HepG2 (cell line): Measurements from ENCODE around the gene ADAMTS2. TPM values are rescaled to one million over a fixed set of nuclear protein-coding genes. Genes with fewer than 3 reads are reported as not detected.

Source experiments
- ATAC-seq: fragments of 200-7000 bp; cut with Tn5 transposase; 3 replicates; pipeline ENCODE4 v1.9.1; 2020; ENCODE audit warnings: mild to moderate bottlenecking, moderate library complexity
- BruUV-seq: library from RNA; stranded (reverse); fragments of 400-500 nt; replicated peaks from 2 replicates; lab custom pipeline; 2021; lab: Mats Ljungman, UMichigan
- CTCF ChIA-PET: fragments of 300-600 bp; formaldehyde crosslinking; extraction: SDS; loops from one replicate; lab custom pipeline; 2021; ENCODE audit warnings: low total read pairs, inconsistent platforms, low intra/inter-chr PET ratio; lab: Yijun Ruan, JAX
- POLR2A ChIA-PET: fragments of 350-600 bp; sonication (Branson Sonifier 250); formaldehyde crosslinking; loops from one replicate; lab custom pipeline; 2020; ENCODE audit warnings: antibody characterized with exemption, inconsistent platforms; lab: Yijun Ruan, JAX
- DNase-seq: peaks from one replicate; pipeline ENCODE4 v3.0.0-alpha.2; 2015; ENCODE audit warnings: low spot score
- FAIRE-seq: peaks from 3 replicates; lab custom pipeline; 2011; peaks lifted over from hg19 to GRCh38; lab: Jason Lieb, UNC
- H2AFZ ChIP-seq: one replicate; pipeline ENCODE4 v1.6.1; 2011; ENCODE audit warnings: low read length, inconsistent platforms
- H3K27ac ChIP-seq: fragments of 300-600 bp; 3 replicates; pipeline ENCODE4 v1.8.0; 2011; ENCODE audit warnings: mixed run types, mild to moderate bottlenecking, mixed read lengths, low read length, inconsistent platforms; ENCODE audit not compliant: insufficient read depth; ENCODE audit errors: extremely low read length
- H3K27me3 ChIP-seq, 2 experiments: fragments of 200-600 bp in 1 of 2; 2 replicates in 1 of 2; 3 replicates in 1 of 2; pipeline versions ENCODE4 v1.6.0 to v1.8.0; 2011; ENCODE audit warnings: low read length in 2 of 2, mild to moderate bottlenecking in 2 of 2, moderate library complexity in 2 of 2, inconsistent platforms in 1 of 2; ENCODE audit not compliant: insufficient read depth in 2 of 2, control insufficient read depth in 1 of 2
- H3K36me3 ChIP-seq, 2 experiments: fragments of 200-600 bp in 1 of 2; replicated peaks in 1 of 2; 2 replicates in 1 of 2; 3 replicates in 1 of 2; pipeline versions ENCODE4 v1.5.1 to v1.8.0; 2011; ENCODE audit warnings: low read length in 2 of 2, inconsistent platforms in 1 of 2; ENCODE audit not compliant: insufficient read depth in 2 of 2, control insufficient read depth in 1 of 2
- H3K4me1 ChIP-seq: 2 replicates; pipeline ENCODE4 v1.5.1; 2012; ENCODE audit warnings: low read length, inconsistent platforms; ENCODE audit not compliant: insufficient read depth
- H3K4me2 ChIP-seq: 2 replicates; pipeline ENCODE4 v1.6.0; 2011; ENCODE audit warnings: low read depth, low read length, inconsistent platforms
- H3K4me3 ChIP-seq, 3 experiments: fragments of 200-600 bp in 1 of 3; sonication (generic), shearing (Covaris generic) in 1 of 3; replicated peaks in 1 of 3; 2 replicates each; pipeline ENCODE4 v1.5.1; 2011 to 2016; ENCODE audit warnings: low read length in 3 of 3, inconsistent platforms in 2 of 3, low read depth in 2 of 3, mild to moderate bottlenecking in 2 of 3, control low read depth in 1 of 3, mixed read lengths in 1 of 3; ENCODE audit not compliant: insufficient read depth in 1 of 3
- H3K79me2 ChIP-seq: one replicate; pipeline ENCODE4 v1.6.1; 2011; ENCODE audit warnings: low read length, inconsistent platforms; ENCODE audit not compliant: insufficient read depth
- H3K9ac ChIP-seq: 2 replicates; pipeline ENCODE4 v1.6.0; 2011; ENCODE audit warnings: mild to moderate bottlenecking, low read depth, low read length, inconsistent platforms; ENCODE audit not compliant: insufficient read depth
- H3K9me3 ChIP-seq: 2 replicates; pipeline ENCODE4 v1.5.1; 2012; ENCODE audit warnings: mild to moderate bottlenecking, low read length
- H4K20me1 ChIP-seq: 2 replicates; pipeline ENCODE4 v1.6.0; 2011; ENCODE audit warnings: inconsistent platforms, mild to moderate bottlenecking, low read length, moderate library complexity; ENCODE audit not compliant: insufficient read depth
- GABPA ChIP-seq, 2 experiments: IDR thresholded peaks; 2 replicates each; pipeline ENCODE4 v1.6.1; 2011 to 2016; ENCODE audit warnings: low read depth in 2 of 2, low read length in 1 of 2, missing biosample characterization in 1 of 2, missing genetic modification characterization in 1 of 2
- SP4 ChIP-seq: sonication (generic); formaldehyde crosslinking; IDR thresholded peaks from 2 replicates; pipeline ENCODE4 v1.8.1; 2023; ENCODE audit warnings: mild to moderate bottlenecking, missing genetic modification reagents
- ZNF329 ChIP-seq: sonication (generic); formaldehyde crosslinking; IDR thresholded peaks from 2 replicates; pipeline ENCODE4 v1.9.0; 2021; ENCODE audit warnings: low read depth, mild to moderate bottlenecking, missing genetic modification reagents
- ZNF839 ChIP-seq: sonication (generic); formaldehyde crosslinking; IDR thresholded peaks from 2 replicates; pipeline ENCODE4 v1.4.0; 2020; ENCODE audit warnings: missing genetic modification reagents, mild to moderate bottlenecking, borderline replicate concordance
- WGBS: methylation state at CpG from one replicate; pipeline ENCODE4 v1.1.6; 2017; ENCODE audit warnings: low lambda C conversion rate; 5-methylcytosine and 5-hydroxymethylcytosine counted together
- in situ Hi-C: cut with HindIII; loops from 2 replicates; pipeline ENCODE4 v1.10.0; 2017; ENCODE audit warnings: low pct_unique_long_range_greater_than_20kb; ENCODE audit not compliant: extremely low pct_ligation_motif_present
- intact Hi-C: fragments of 100-400 bp; cut with micrococcal nuclease; formaldehyde crosslinking; loops from one replicate; pipeline ENCODE4 v1.10.0; 2022; ENCODE audit not compliant: unreplicated experiment
- polyA plus RNA-seq, 8 experiments: library from polyadenylated mRNA; depleted of rRNA in 3 of 8; stranded (reverse) in 7 of 8; unstranded in 1 of 8; fragments of >200 nt; fragmentation: Illumina TruSeq in 4 of 8; extraction: Trizol in 4 of 8; gene quantifications; 2 replicates each; pipeline versions ENCODE4 v1.2.1 to v1.2.3, GENCODE V29; 2011 to 2016; ENCODE audit warnings: low read depth in 4 of 8, missing spikeins in 1 of 8, mixed read lengths in 1 of 8; ENCODE audit not compliant: insufficient read depth in 1 of 8
- total RNA-seq, 5 experiments: library from RNA; depleted of rRNA; stranded (reverse); fragments of >200 nt; fragmentation: Illumina TruSeq; extraction: Trizol; gene quantifications; 2 replicates each; pipeline ENCODE4 v1.2.3, GENCODE V29; 2016; ENCODE audit warnings: low read depth in 1 of 5
- TF ChIP-seq, protein P1 (sequence below): sonication (generic); formaldehyde crosslinking; IDR thresholded peaks from 2 replicates; pipeline ENCODE4 v1.4.0; 2020; ENCODE audit warnings: low read depth, missing genetic modification reagents
- TF ChIP-seq, protein P2 (sequence below): sonication (generic); formaldehyde crosslinking; conservative IDR thresholded peaks from 2 replicates; pipeline ENCODE4 v1.4.0; 2020; ENCODE audit warnings: missing genetic modification reagents
- TF ChIP-seq, protein P3 (sequence below): sonication (generic); formaldehyde crosslinking; IDR thresholded peaks from 2 replicates; pipeline ENCODE4 v1.4.0; 2020; ENCODE audit warnings: missing genetic modification reagents, low read depth, mild to moderate bottlenecking, borderline replicate concordance

The ADAMTS2 gene
- total and polyA plus RNA-seq, 2 of the 13 experiments (the other 11 are each of a cell fraction or from before 2014, with no cell fraction given) = 0.24 to 3.5 TPM

DNA sequence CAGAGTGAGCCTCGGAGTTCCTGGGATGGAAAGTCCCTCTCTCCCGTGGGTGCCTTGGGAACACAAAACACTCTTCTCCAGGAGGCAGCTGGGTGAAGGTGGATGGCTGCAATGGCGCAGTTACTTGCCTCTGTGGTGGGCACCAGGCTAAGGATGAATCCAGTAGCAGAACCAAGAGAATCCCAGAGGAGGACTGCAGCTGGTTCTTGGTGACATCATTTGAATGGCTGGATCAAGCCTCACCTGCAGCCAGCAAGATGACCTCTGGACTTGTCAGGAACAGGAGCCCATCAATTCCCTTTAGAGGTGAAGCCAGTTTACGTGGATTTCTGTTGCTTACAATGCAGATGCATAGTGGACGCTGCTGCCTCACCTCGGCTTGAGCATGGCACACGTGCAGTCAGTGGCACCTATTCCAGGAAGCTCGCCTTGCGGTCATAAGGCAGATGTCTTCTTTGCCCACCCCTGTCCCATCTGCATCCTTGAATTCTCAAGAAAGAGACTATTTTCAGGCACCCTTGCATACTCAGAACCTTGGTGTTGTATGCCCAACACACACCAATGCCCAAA lies 34.1 kb upstream of the ADAMTS2 start:
- no TSS peak for BruUV-seq
- Histone ChIP-seq H3K79me2 (no peaks in the 10 kb centered on the region), H3K27me3 (peaks cover 3 to 36% of the 10 kb centered on the region in 2 experiments; a peak in 4 of 5 replicates), H2AFZ (no peak overlapping the region), H3K4me3 (no peak overlapping the region), H3K4me2 (no peak overlapping the region), H3K4me1 (no peaks in the 10 kb centered on the region), H3K27ac (no peak overlapping the region), H3K9me3 (no peaks in the 10 kb centered on the region), H4K20me1 (no peaks in the 10 kb centered on the region), H3K9ac (no peak overlapping the region), H3K36me3 (no peaks in the 10 kb centered on the region)
- no peak for FAIRE-seq
- ChIA-PET CTCF (no interaction called here), POLR2A (no interaction called here)
- TF ChIP-seq ZNF329 (CRISPR knock-in tag) (peak; percentile 86; the same call in 1 of the 2 replicates), ZNF839 (CRISPR knock-in tag) (no peak)
- 3% methylated on average over 5 of the region's 9 CpGs for WGBS
- no peak for DNase-seq
- intact Hi-C loops (no loop called here), in situ Hi-C loops (no loop called here)
- ATAC-seq = no peak

DNA sequence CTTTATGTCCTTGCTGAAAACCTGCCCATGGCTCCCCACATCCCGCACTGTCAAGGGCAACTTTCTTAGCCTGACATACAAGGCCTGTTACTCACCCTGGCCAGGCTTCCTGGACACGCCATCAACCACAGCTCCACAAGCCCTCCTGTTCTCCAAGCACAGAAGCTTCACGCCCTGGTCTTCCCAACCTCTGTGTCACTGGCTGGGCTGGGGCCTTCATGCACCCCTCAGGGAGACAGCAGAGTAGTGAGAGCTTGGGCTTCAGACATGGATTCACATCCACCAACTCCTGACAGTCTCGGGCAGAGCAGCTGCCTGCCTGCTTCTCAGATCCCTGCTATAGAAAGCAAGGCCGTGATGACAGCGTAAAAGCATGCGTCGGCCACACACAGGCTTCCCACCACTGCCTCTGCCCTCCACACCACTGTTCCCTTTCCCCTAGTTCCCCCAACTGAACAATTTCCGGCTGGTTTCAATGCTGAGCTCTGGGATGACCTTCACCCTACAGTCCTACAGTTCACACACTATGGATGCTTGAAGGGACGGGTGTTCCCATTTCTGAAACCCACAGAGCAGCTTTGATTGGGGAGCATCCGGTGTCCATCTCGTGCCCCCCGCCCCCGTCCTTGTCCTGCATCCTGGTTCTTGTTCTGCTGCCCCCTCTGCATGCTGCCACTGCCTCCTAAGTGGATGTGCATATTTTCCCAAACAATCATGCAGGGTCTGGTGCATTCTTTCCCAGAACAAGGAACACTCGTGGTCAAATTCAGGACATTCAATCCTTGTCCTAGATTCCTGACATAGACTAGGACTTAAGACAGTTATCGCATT lies 33.4 kb upstream of the ADAMTS2 start:
- intact Hi-C loops (no loop called here), in situ Hi-C loops (no loop called here)
- Histone ChIP-seq H3K27ac (no peak overlapping the region), H3K27me3 (peaks cover 6 to 39% of the 10 kb centered on the region in 2 experiments; a peak in 4 of 5 replicates), H3K9me3 (no peaks in the 10 kb centered on the region), H4K20me1 (no peaks in the 10 kb centered on the region), H2AFZ (no peak overlapping the region), H3K4me2 (no peak overlapping the region), H3K4me1 (no peaks in the 10 kb centered on the region), H3K79me2 (no peaks in the 10 kb centered on the region), H3K9ac (no peak overlapping the region), H3K36me3 (no peaks in the 10 kb centered on the region), H3K4me3 (no peak overlapping the region)
- WGBS = 22% methylated on average over 13 of the region's 16 CpGs
- no peak for DNase-seq
- POLR2A ChIA-PET = no interaction called here
- no TSS peak for BruUV-seq
- ATAC-seq = no peak; the same call in 2 of the 3 replicates
- no peak for FAIRE-seq
- CTCF ChIA-PET = no interaction called here
- no peak for TF ChIP-seq GABPA (IDR thresholded peaks at IDR 0.05; ENCODE audit: low read depth, low read length)
- TF ChIP-seq GABPA (CRISPR knock-in tag; IDR thresholded peaks at IDR 0.05; ENCODE audit: low read depth) = 0 out of 2 replicates have a peak, but pooled peaks have one; percentile 22
- TF ChIP-seq, protein P1, sequence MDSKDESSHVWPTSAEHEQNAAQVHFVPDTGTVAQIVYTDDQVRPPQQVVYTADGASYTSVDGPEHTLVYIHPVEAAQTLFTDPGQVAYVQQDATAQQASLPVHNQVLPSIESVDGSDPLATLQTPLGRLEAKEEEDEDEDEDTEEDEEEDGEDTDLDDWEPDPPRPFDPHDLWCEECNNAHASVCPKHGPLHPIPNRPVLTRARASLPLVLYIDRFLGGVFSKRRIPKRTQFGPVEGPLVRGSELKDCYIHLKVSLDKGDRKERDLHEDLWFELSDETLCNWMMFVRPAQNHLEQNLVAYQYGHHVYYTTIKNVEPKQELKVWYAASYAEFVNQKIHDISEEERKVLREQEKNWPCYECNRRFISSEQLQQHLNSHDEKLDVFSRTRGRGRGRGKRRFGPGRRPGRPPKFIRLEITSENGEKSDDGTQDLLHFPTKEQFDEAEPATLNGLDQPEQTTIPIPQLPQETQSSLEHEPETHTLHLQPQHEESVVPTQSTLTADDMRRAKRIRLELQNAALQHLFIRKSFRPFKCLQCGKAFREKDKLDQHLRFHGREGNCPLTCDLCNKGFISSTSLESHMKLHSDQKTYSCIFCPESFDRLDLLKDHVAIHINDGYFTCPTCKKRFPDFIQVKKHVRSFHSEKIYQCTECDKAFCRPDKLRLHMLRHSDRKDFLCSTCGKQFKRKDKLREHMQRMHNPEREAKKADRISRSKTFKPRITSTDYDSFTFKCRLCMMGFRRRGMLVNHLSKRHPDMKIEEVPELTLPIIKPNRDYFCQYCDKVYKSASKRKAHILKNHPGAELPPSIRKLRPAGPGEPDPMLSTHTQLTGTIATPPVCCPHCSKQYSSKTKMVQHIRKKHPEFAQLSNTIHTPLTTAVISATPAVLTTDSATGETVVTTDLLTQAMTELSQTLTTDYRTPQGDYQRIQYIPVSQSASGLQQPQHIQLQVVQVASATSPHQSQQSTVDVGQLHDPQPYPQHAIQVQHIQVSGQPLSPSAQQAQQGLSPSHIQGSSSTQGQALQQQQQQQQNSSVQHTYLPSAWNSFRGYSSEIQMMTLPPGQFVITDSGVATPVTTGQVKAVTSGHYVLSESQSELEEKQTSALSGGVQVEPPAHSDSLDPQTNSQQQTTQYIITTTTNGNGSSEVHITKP (CRISPR knock-in tag) = no peak
- TF ChIP-seq, protein P2, sequence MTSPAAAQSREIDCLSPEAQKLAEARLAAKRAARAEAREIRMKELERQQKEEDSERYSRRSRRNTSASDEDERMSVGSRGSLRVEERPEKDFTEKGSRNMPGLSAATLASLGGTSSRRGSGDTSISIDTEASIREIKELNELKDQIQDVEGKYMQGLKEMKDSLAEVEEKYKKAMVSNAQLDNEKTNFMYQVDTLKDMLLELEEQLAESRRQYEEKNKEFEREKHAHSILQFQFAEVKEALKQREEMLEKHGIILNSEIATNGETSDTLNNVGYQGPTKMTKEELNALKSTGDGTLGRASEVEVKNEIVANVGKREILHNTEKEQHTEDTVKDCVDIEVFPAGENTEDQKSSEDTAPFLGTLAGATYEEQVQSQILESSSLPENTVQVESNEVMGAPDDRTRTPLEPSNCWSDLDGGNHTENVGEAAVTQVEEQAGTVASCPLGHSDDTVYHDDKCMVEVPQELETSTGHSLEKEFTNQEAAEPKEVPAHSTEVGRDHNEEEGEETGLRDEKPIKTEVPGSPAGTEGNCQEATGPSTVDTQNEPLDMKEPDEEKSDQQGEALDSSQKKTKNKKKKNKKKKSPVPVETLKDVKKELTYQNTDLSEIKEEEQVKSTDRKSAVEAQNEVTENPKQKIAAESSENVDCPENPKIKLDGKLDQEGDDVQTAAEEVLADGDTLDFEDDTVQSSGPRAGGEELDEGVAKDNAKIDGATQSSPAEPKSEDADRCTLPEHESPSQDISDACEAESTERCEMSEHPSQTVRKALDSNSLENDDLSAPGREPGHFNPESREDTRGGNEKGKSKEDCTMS = no peak
- TF ChIP-seq SP4 (CRISPR knock-in tag) = no peak
- TF ChIP-seq, protein P3, sequence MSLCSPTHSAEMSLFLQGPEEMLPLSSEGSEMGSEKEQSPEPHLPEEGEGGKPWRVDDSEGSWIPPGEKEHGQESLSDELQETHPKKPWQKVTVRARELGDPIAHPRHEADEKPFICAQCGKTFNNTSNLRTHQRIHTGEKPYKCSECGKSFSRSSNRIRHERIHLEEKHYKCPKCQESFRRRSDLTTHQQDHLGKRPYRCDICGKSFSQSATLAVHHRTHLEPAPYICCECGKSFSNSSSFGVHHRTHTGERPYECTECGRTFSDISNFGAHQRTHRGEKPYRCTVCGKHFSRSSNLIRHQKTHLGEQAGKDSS (CRISPR knock-in tag) = no peak
